Embryonic facial prominence (tissue), 1 donor: ENCODE data around the gene P2RX5.
"Not testable (repeated sequence)": the region's sequence is repeated elsewhere in the genome, so short reads cannot be mapped to it uniquely, and the experiment has no call there.

Experiments used
- DNase-seq: peaks from one replicate; pipeline ENCODE4 v3.0.0-alpha.2; 2016; ENCODE audit errors: extremely low spot score

Gene P2RX5

GRCh38 chr17:3695723-3696411 lies at the start of gene P2RX5:
Gene P2RX5 (minus strand): TSS chr17:3696155. CDS start chr17:3696005, 150 bp downstream.
- DNase-seq: no peak

DNA sequence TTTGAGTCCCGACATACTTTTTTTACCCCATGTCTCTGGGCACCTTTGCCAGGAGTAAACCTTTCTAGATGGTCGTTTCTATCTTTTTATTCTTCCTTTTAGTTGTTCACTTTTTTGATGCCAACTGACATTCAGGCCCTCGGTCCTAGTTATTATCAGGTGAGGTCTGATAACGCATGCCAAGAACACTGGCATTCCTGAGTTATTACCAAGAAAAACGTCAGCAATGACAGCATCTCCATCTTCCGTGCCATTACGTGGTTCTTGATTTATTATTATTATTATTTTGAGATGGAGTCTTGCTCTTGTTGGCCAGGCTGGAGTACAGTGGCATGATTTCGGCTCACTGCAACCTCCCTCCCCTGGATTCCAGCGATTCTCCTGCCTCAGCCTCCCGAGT lies 49.1 kb upstream of the P2RX5 start:
- no peak for DNase-seq

DNA sequence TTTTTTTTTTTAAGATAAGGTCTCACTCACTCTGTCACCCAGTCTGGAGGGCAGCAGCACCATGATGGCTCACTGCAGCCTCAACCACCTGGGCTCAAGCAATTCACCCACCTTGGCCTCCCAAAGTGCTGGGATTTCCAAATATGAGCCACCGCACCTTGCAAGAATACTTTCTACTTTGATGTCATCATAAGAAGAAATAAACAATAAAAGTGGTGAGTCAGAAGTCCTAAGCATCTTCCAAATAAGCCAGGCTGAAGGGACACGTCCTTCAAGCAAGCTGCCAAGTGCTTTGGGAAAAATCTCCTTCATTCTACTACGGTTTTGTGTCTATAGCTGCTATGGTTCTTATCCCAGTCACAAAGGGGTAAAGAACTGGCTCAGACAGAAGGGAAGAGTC lies 48.1 kb upstream of the P2RX5 start:
- DNase-seq: no peak

DNA sequence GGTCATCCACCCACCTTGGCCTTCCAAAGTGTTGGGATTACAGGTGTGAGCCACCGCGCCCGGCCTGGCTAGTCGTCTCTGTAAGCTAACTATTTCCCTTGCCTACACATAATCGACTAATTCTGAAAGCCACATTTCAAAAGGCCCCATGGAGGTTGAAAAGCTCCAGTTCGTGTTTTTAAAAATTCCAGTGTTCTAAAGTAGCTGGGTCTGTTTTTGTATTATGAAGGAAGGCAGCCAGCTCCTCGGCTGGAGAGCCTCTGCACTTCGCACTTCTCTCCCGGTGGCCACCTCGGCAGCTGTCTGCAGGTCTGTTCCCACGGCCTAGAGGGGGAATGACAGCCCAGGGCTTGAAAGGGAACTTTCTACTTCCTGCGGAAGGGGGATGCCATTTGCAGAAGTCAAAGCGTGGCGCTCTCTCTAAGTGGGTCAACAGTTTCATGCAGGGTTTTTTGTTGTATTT lies 44.7 kb upstream of the P2RX5 start:
- DNase-seq: no peak

DNA sequence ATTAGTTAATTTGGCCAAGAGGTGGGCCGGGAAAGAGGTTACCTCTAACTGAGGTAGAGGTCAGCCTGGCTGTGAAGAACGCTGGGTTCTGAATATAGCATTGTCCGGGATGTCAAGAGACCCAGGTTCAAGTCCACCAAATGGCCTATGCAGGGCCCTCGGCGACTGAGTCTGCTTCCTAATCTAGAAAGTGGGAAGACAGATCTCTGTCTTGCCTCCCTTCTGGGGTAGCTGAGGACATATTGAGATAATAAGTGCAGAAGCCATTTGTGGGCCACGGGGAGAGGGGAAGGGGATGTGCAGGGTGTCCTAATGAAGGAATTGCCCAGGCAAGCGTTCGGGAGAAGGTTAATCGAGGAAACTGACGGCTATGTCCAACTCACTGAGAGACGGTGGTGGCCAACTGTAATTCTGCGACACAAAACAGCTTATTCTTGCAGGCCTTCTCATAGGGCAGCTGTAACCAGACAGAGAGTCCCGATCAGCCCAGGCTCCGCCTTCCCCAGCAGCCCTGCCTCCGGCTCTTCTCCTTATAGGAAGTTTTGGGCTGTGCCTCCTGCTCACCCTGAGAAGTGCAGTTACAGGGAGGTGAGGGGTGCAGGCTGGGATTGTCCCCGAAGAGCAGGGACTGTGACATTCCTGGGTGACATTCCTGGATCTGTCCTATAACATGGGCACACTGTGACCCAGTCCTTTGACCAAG lies 43.6 kb upstream of the P2RX5 start:
- DNase-seq: no peak

- no peak for DNase-seq
These were observed 42.8 kb upstream of the P2RX5 start for GRCh38 chr17:3738562-3739295.

- DNase-seq: no peak
These were observed 39.6 kb upstream of the P2RX5 start for GRCh38 chr17:3735515-3735914.

- not testable (repeated sequence) for DNase-seq
These were observed 38.9 kb upstream of the P2RX5 start for GRCh38 chr17:3734911-3735276.

DNA sequence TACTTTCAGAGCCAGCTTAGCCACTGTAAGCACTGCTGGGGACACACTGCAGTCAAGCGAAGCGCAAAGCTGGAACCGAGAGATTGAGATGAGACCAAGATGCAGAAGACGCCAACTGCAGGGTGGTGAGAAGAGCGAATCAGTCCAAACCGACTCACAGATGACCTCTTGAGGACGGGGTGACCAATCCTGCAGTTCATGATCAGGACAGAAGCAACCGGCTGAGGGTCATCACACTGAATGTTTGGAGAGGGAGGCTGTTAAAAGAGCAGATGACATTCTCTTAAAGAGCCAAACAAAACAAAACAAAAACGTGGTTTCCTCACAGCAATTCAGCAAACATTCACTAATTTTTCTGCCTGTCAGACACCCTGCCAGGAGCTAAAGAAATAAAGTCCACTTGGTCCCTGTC lies 36.3 kb upstream of the P2RX5 start:
- no peak for DNase-seq

- DNase-seq: no peak
These were observed 35.0 kb upstream of the P2RX5 start for GRCh38 chr17:3730881-3731429.

DNA sequence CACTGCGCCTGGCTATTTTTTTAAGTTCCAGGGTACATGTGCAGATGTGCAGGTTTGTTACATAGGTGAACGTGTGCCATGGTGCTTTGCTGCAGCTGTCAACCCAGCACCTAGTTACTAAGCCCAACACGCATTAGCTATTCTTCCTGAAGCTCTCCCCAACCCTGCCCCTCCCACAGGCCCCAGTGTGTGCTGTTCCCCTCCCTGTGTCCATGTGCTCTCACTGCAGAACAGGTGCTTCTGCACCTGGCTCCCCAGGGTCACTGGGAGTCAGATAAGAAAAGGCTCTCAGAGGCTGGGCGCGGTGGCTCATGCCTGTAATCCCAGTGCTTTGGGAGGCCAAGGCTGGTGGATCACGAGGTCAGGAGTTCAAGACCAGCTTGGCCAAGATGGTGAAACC lies 33.9 kb upstream of the P2RX5 start:
- no peak for DNase-seq

GRCh38 chr17:3728099-3728498 lies 32.1 kb upstream of the P2RX5 start:
- DNase-seq: not testable (repeated sequence)

GRCh38 chr17:3727041-3727440 lies 31.1 kb upstream of the P2RX5 start:
- no peak for DNase-seq

DNA sequence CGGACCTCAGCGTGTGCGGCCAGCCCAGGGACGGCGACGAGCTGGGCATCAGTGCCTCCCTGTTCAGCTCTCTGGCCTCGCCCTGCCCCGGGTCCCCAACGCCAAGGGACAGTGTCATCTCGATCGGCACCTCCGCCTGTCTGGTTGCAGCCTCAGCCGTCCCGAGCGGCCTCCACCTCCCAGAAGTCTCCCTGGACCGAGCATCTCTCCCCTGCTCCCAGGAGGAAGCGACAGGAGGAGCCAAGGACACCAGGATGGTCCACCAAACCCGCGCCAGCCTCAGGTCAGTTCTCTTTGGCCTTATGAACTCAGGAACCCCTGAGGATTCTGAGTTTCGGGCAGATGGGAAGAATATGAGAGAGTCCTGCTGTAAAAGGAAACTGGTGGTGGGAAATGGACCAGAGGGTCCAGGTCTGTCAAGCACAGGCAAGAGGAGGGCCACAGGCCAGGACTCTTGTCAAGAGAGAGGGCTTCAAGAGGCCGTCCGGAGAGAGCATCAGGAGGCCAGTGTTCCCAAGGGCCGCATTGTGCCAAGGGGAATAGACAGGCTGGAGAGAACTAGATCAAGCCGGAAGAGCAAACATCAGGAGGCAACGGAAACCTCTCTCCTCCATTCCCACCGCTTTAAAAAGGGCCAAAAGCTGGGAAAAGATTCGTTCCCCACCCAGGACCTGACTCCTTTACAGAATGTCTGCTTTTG lies 28.6 kb upstream of the P2RX5 start:
- no peak for DNase-seq

DNA sequence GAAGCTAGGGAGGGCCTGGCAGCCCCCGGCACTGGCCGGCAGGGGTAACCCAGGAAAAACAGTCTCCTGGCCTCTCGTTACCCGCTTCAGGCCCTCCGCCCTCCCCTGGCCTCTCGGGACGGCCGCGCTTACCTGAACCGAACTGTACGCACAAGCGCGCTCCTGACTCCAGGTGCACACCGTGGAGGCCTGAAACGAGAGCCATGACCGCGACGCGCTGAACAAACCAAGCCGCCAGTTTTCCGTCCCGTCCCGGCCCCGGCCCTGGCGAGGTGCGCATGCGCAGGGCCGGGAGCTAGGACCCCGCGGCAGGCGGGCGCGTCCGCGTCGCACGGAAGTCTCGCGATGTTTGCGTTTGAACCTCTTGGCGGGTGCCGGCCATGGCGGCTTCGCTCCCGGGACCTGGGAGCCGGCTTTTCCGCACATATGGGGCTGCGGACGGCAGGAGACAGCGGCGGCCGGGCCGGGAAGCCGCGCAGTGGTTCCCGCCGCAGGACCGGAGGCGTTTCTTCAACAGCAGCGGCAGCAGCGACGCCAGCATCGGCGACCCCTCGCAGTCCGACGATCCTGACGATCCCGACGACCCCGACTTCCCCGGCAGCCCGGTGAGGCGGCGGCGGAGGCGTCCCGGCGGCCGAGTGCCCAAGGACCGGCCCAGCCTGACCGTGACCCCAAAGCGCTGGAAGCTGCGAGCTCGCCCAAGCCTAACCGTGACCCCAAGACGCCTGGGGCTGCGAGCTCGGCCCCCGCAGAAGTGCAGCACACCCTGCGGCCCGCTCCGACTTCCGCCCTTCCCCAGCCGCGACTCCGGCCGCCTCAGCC lies 27.8 kb upstream of the P2RX5 start, which contains the start of gene HASPIN:
Gene HASPIN, plus strand, starts transcription at position 348 of the 822 bp plus-strand sequence. Its CDS starts 33 bp downstream, at position 381.
- DNase-seq: peak; percentile 74

GRCh38 chr17:3723188-3723555 lies 27.2 kb upstream of the P2RX5 start:
- DNase-seq: no peak

- DNase-seq: no peak
These were observed 26.8 kb upstream of the P2RX5 start for GRCh38 chr17:3722716-3723115.

GRCh38 chr17:3719265-3719664 lies 23.3 kb upstream of the P2RX5 start:
- no peak for DNase-seq

DNA sequence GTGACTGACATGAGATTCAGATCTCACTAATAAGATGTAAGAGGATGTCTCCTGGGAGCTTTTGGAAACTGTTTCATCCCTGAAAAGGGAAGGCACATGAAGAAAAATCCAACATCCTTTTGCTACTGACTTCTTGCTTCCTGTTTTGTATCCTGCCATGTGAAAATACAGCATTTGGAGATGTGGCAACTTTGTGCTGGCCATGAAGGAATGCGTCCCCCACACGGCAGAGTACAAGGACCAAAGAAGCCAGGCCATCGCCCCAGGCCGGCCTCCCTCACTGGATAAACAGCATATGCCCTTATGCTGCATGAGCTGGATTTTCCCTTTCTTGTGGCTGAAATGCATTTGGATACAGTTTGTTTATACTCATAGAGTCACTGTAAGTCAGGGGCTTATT lies 22.2 kb upstream of the P2RX5 start:
- DNase-seq: no peak

- no peak for DNase-seq
These were observed 19.3 kb upstream of the P2RX5 start for GRCh38 chr17:3715296-3715695.
